Measurements from ENCODE around the gene PPP1R7.

DNA sequence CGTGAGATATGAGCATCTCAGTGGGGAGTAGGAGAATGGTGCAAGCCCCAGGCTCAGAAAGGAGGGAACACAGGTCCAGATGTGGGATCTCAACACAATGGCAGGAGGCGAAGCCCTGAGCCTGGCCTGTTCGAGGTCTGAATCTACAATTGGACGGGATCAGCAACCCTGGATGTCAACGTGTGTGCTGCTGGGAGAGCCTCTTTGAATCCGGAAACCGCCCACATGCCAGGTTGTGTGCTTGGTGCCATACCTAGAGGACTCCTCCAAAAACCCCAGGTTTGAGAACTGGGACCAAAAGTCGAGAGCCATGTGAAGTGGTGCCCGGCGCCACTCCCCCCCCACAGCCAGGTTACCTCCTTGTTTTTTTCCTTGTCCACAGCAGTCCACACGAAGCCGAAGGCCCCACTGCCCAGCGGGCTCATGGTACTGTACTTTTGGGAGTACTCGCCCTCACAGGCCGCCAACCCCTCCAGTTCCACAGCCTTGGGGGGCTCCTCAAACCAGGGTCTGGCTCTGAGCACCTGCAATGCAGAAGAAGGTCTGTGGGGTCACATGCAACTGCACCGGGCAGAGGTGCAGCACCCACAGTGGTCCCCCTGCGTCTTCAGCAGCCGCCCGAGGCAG lies 27.8 kb upstream of the PPP1R7 start:
- TF ChIP-seq, protein P1, sequence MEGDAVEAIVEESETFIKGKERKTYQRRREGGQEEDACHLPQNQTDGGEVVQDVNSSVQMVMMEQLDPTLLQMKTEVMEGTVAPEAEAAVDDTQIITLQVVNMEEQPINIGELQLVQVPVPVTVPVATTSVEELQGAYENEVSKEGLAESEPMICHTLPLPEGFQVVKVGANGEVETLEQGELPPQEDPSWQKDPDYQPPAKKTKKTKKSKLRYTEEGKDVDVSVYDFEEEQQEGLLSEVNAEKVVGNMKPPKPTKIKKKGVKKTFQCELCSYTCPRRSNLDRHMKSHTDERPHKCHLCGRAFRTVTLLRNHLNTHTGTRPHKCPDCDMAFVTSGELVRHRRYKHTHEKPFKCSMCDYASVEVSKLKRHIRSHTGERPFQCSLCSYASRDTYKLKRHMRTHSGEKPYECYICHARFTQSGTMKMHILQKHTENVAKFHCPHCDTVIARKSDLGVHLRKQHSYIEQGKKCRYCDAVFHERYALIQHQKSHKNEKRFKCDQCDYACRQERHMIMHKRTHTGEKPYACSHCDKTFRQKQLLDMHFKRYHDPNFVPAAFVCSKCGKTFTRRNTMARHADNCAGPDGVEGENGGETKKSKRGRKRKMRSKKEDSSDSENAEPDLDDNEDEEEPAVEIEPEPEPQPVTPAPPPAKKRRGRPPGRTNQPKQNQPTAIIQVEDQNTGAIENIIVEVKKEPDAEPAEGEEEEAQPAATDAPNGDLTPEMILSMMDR (conservative IDR thresholded peaks at IDR 0.05; ENCODE audit: low read length): no peak
- no peak for TF ChIP-seq EZH2phosphoT487 (IDR thresholded peaks at IDR 0.05; ENCODE audit: borderline replicate concordance)

Data from Loucy (cell line).